HG03108 (cell line): Measurements from ENCODE around the gene SHC4.

ENCODE experiments used
- ATAC-seq: cut with Tn5 transposase; IDR thresholded peaks from one replicate; pipeline ENCODE4 v1.9.1; 2021; ENCODE audit warnings: moderate library complexity; ENCODE audit not compliant: unreplicated experiment

Gene SHC4

DNA sequence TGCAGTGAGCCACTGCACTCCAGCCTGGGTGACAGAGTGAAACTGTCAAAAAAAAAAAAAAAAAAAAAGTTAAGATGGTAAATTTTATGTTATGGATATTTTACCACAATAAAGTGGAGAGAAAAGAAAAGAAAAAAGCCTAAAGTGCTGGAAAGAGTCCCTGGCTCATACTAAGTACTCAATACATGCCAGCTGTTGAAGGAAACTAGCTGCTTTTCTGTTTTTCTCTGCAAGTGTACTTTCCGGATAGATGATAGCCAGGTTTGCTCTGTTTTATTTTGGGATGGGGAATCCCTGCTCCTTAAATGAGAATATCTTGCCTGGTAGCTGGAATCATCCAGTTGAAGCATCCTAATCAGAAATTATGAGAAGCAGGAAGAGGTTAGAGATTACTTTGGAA lies 74.9 kb downstream of the SHC4 start:
- no peak for ATAC-seq

DNA sequence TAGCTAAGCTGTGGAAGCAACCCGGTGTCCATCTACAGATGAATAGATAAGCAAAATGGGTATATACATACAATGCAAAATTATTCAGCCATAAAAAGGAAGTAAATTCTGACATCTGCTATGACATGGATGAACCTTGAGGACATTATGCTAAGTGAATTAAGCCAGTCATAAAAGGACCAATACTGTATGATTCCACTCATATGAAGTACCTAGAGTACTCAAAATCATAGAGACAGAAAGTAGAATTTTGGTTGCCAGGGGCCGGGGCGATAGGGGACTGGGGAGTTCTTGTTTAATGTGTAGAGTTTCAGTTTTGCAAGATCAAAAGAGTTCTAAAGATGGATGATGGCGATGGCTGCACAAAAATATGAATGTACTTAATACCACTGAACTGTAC lies 75.5 kb downstream of the SHC4 start:
- ATAC-seq, result no peak

GRCh38 chr15:48887144-48887543 lies 76.6 kb downstream of the SHC4 start:
- ATAC-seq, result no peak

DNA sequence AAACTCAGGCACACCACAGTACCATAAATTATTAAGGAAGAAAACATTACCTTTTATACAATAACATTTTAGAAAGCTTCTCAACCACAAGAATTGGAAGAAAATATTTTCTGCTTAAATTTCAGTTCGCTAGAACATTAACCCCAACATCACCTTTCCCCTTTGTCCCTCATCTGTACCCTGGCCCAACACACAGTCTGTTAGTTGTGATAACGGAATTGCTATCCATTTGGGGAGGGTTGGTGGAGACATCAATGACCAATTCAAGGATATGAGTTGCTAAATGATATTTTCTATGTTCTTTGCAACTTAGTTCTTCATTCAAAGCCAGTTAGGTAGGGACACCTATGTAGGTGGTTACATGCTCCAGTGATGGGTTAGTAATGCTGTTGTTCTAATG lies 80.0 kb downstream of the SHC4 start:
- ATAC-seq, result no peak

DNA sequence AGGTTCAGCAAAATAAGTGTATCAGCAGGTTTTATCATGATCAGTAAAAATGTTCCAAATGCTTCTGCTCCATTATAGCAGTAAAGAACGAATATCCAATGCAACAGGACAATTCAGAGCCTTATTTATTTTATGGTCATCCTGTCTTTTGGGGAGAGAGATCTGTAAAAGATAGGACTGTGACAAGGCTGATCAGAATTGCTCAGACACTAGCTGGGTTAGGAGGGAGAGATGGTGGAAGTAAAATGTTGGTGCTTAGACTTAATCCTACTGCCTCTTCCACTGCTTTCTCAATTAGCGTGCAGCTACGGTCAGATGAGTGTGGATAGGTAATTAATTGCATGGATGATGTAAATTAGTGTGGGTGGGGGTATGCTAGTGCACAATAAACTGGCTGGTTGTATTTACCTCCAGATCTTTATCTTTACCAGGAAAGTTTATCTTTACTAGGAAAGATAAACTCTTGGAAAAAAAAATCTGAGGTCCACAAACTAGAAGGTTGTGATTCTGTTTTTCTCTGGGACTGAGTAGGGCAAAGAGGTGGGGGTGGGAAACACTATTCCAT lies 83.6 kb downstream of the SHC4 start:
- no peak for ATAC-seq

DNA sequence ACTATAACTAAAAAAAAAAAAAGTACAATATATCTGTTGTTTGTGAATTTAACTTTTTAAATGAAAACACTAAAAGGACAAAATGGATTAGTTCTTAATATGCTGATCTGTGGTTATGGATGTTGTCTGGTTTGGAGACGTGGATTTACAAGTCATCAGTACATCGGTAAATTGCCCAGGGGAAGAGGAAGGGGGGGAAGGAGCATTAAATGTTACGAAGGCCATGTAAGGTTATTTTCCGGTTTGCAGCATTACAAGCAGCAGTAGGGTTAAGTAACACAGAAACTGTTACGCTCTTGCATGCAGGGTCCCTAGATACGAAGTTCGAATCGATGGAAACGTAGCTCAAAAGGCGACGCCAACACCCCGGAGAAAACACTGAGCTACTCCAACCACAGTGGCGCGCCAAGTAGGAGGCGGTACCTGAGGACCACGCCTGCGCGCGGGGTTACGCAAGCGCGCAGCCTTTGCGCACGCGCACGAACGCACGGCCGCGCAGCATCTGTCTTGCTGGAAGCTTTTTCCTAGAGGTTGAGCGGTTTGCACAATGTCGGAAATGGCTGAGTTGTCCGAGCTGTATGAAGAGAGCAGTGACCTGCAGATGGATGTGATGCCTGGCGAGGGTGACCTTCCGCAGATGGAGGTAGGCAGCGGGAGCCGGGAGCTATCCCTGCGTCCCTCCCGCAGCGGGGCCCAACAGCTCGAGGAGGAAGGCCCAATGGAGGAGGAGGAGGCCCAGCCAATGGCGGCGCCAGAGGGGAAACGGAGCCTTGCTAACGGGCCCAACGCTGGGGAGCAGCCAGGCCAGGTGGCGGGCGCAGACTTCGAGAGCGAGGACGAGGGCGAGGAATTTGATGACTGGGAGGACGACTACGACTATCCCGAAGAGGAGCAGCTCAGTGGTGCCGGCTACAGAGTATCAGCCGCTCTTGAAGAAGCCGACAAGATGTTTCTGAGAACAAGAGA lies 85.8 kb downstream of the SHC4 start, which contains the start of gene EID1:
EID1 (plus strand) TSS at position 505 of the 966 bp plus-strand sequence; CDS start at position 548, 43 bp downstream.
- peak; percentile 96 for ATAC-seq

DNA sequence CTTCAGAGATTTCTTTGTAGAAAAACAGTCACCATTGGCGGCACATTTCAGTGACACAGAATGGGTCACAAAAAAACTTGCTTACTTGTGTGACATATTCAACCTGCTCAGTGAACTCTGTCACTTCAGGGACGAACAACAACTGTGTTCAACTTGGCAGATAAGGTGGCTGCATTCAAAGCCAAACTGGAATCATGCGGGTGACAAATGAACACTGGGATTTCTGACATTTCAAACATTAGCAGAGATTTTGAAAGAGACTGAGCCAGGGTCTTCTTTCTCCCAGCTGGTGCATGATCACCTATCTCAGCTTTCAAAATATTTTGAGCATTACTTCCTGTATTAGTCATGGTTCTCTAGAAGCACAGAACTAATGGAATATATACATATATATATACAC lies 87.7 kb downstream of the SHC4 start:
- no peak for ATAC-seq

- ATAC-seq, result no peak
Measured at GRCh38 chr15:48875241-48875960, 88.3 kb downstream of the SHC4 start.

DNA sequence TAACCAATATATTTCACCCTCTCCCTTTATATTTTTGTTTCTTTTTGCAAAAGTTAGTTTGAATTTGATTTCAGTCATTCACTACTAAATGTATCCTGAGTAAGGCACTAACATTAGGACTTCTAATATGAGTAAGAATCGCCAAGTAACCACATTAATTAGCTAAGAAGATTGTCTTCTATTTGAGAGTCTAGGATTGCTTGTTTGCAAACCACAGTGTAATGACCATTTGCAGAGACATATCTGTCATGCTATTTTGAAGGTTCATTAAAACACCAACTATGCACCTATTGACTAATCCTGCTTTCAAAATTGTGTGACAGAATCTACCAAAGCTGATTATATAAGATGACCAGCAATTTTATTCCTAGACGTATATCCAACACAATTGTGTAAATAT lies 91.1 kb downstream of the SHC4 start:
- no peak for ATAC-seq

DNA sequence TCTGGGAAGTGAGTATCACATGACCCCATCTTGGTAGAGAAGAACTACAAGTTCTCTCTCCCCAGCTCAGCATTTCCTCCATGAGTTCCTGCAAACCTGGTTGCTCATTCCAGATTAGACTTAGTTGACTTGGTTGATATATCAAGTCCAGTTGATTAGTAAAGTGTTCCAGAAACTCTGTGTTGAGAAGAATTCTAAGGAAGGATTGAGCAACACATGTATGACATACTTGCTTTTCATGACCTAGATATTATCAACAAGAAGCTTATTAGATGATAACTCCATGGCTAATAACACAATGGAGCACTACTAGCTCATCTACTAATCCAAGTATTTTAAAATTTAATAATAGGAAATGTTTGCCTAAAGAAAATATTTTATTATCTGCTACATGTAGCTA lies 92.2 kb downstream of the SHC4 start:
- no peak for ATAC-seq

DNA sequence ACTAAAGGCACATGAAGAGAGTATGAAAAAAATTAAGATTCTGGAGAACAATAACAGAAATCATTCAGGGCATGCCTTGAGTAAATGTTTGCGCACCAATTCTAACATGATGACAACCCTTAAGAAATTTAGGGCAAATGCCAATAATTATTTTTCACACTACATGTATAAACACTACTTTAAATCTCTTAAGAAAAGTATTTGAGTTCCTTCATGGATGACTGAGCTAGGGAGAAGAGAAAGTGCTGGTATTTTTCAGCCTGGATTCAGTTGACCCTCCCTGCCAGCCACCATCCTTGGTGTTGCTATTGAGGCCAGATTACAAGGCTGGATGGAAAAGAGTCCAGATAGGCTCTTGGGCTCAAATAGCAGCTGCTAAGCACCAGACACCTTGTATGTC lies 93.8 kb downstream of the SHC4 start:
- no peak for ATAC-seq

GRCh38 chr15:48868536-48868935 lies 95.2 kb downstream of the SHC4 start:
- no peak for ATAC-seq

- no peak for ATAC-seq
Measured at GRCh38 chr15:48868023-48868422, 95.7 kb downstream of the SHC4 start.

DNA sequence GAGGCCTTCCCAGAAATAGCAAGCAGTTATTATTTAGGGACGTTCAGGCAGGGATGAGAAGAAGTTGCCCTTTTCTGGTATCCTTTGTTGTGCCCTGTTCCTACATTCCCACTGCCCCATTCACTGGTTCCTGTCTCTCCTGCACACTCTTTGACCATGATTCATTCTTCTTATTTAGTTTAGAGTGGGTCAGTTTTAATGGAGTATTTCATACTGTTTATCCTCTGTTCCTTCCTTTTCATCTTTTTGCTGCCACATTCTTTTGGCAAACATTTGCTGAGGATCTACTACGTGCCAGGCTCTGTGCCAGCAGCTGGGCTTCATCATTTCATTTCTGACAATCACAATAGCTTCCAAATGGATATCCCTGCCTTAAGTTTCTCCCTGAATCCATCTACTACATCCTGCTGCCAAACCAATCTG lies 97.6 kb downstream of the SHC4 start:
- ATAC-seq, result no peak

DNA sequence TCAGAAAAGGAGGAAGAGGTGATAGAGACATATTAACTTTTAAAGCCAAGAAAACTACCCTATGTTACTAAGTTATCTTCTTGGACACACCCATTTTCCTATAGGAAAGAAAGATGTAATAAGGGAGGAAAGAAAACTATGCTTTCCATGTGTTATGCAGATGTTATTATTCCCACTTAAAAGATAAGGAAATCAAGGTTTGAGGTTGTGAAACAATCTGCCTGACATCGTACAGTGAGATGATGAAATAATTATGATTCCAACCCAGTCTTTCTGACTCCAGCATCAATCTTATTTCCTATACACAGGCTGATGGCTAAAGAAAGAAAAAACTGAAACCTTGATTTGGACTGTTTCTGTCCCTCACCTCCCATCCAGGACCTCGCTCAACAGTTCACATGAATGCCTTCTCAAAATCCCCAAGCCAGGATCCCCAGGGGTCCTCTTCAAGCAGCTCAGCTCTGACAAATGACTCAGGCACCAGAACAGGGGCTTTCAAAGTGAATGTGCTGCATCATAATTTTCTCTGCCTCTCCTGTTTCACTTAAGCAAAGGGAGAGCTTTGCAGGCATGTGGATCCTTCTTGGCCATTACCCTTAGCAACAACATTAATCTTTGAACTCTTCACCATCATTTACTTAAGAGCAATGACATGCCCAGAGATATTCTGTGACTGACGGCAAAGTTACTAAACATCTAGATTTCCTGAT lies 98.2 kb downstream of the SHC4 start:
- no peak for ATAC-seq

- ATAC-seq, result no peak
Measured at GRCh38 chr15:48862705-48863104, 101.0 kb downstream of the SHC4 start.

GRCh38 chr15:48861813-48862431 lies 101.8 kb downstream of the SHC4 start:
- ATAC-seq, result no peak

GRCh38 chr15:48859426-48859825 lies 104.3 kb downstream of the SHC4 start:
- ATAC-seq, result no peak

DNA sequence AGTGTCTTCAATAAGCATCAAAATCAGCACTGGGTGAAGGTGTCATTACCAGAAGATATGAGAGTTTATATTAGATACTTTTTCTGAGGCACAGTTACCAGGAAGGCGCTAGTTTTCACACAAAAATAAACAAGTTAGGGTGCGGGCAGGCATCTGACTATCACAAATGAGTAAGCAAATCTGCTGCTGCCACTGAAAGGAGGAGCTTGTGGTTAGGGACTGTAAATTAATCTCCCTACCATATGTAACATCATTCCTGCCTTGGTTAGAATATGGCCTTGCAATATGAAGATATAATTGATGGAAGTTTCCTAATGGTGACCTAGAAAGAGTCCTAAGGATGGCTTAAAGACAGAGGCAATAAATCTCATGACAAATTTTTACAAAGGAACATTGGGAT lies 105.3 kb downstream of the SHC4 start:
- ATAC-seq, result no peak

DNA sequence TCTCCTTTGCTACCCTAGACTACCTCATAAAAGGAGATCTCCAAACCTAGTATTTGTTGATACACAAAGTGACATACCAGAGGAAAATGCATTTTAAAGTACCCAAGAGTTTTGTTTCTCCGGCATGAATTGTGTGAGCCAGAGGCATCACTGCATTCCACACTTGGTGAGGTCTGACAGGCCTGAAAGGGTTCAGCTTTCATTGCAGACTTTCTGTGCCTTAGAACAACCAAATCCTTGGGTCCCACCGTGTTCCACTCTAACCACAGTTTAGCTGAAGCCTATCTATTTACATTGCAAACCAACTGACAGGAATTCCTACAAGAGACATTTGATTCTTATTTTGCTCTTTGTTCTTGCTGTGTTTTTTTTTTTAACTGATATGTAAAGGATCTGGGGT lies 106.8 kb downstream of the SHC4 start:
- ATAC-seq, result no peak
